Measurements from ENCODE around the gene DIMT1.

DIMT1 gene

GRCh38 chr5:62412549-62413329, 9.0 kb upstream of the DIMT1 start, which contains the start of gene IPO11:
IPO11 (plus strand) TSS chr5:62412763; CDS start chr5:62437280, 24,517 bp downstream.
- Histone ChIP-seq H3K4me3 (ENCODE audit: low read length in 2 of 2) (peak within 1 kb of the TSS; percentile 97 to 98), H3K9me3 (ENCODE audit: control insufficient read depth in 2 of 2, low read length in 2 of 2) (no peaks in the 10 kb centered on the region), H3K4me1 (ENCODE audit: control insufficient read depth in 2 of 2, insufficient read depth in 2 of 2, low read length in 2 of 2) (peaks cover 10 to 11% of the 10 kb centered on the region in 2 donors), H3K27ac (ENCODE audit: low read depth in 2 of 2, low read length in 2 of 2) (peak within 1 kb of the TSS; percentile 34 to 61), H3K9ac (ENCODE audit: low read depth in 1 of 2, low read length in 2 of 2) (peak within 1 kb of the TSS; percentile 63 to 82), H3K27me3 (ENCODE audit: control insufficient read depth in 2 of 2, insufficient read depth in 2 of 2, low read length in 2 of 2) (no peaks in the 10 kb centered on the region), H3K36me3 (ENCODE audit: control insufficient read depth in 2 of 2, insufficient read depth in 2 of 2, low read length in 2 of 2) (no peaks in the 10 kb centered on the region)

DNA sequence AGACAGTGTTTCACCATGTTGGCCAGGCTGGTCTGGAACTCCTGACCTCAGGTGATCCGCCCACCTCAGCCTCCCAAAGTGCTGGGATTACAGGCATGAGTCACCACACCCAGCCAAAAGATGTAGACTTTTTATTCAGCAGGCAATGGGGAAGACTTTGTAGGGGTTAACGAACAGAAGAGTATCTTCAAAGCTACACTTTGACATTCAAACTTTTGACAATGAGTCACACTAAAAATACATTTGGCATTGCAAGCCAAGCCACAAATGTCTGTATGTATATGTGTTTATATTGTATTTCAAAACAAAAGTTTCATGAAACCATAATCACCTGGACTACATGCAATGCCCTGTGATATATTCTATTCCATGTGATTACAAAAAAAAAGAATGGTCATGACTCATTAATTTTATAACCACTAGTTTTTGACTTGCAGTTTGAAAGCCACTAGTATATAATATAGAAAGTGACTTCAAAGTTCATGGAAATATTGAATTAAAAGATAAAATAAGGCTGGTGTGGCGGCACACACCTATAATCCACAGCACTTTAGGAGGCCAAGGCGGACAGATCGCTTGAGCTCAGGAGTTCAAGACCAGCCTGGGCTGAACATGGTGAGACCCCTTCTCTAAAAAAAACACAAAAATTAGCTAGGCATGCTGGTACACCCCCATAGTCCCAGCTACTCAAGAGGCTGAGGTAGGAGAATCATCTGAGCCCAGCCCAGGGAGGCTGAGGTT, 8.3 kb downstream of the DIMT1 start:
- H3K4me1 ChIP-seq (ENCODE audit: control insufficient read depth in 2 of 2, insufficient read depth in 2 of 2, low read length in 2 of 2) = no peaks in the 10 kb centered on the region
- H3K27me3 ChIP-seq (ENCODE audit: control insufficient read depth in 2 of 2, insufficient read depth in 2 of 2, low read length in 2 of 2) = no peaks in the 10 kb centered on the region
- no peak overlapping the region for H3K27ac ChIP-seq (ENCODE audit: low read depth in 2 of 2, low read length in 2 of 2)
- H3K9me3 ChIP-seq (ENCODE audit: control insufficient read depth in 2 of 2, low read length in 2 of 2) = no peaks in the 10 kb centered on the region
- H3K36me3 ChIP-seq (ENCODE audit: control insufficient read depth in 2 of 2, insufficient read depth in 2 of 2, low read length in 2 of 2) = peaks cover 22 to 40% of the 10 kb centered on the region in 2 donors
- no peak overlapping the region for H3K9ac ChIP-seq (ENCODE audit: low read depth in 1 of 2, low read length in 2 of 2)
- no peak overlapping the region for H3K4me3 ChIP-seq (ENCODE audit: low read length in 2 of 2)

- Histone ChIP-seq H3K27me3 (ENCODE audit: control insufficient read depth in 2 of 2, insufficient read depth in 2 of 2, low read length in 2 of 2) (no peaks in the 10 kb centered on the region), H3K4me1 (ENCODE audit: control insufficient read depth in 2 of 2, insufficient read depth in 2 of 2, low read length in 2 of 2) (no peaks in the 10 kb centered on the region), H3K4me3 (ENCODE audit: low read length in 2 of 2) (no peak overlapping the region), H3K36me3 (ENCODE audit: control insufficient read depth in 2 of 2, insufficient read depth in 2 of 2, low read length in 2 of 2) (peaks cover 44 to 49% of the 10 kb centered on the region in 2 donors), H3K9me3 (ENCODE audit: control insufficient read depth in 2 of 2, low read length in 2 of 2) (no peaks in the 10 kb centered on the region), H3K27ac (ENCODE audit: low read depth in 2 of 2, low read length in 2 of 2) (no peak overlapping the region), H3K9ac (ENCODE audit: low read depth in 1 of 2, low read length in 2 of 2) (no peak overlapping the region)
Measured at GRCh38 chr5:62386824-62387223, 16.9 kb downstream of the DIMT1 start.

DNA sequence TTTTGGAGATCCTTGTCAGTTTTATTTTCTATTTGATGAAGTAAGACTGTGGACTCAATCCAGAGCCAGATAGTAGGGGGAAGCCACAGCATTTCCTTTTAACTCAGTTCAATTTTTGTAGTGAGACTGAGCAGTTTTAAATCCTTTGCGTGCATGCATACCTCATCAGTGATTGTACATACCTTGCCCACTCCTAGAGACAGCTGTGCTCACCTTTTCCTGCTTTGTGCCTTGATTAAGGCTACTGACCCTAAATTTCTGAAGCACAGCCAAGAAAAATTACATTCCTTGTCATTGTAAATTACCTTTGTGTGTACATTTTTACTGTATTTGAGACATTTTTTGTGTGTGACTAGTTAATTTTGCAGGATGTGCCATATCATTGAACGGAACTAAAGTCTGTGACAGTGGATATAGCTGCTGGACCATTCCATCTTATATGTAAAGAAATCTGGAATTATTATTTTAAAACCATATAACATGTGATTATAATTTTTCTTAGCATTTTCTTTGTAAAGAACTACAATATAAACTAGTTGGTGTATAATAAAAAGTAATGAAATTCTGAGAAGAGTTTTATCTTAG, 17.8 kb downstream of the DIMT1 start:
- Histone ChIP-seq H3K4me1 (ENCODE audit: control insufficient read depth in 2 of 2, insufficient read depth in 2 of 2, low read length in 2 of 2) (no peaks in the 10 kb centered on the region), H3K27me3 (ENCODE audit: control insufficient read depth in 2 of 2, insufficient read depth in 2 of 2, low read length in 2 of 2) (no peaks in the 10 kb centered on the region), H3K4me3 (ENCODE audit: low read length in 2 of 2) (no peak overlapping the region), H3K36me3 (ENCODE audit: control insufficient read depth in 2 of 2, insufficient read depth in 2 of 2, low read length in 2 of 2) (peaks cover 49 to 50% of the 10 kb centered on the region in 2 donors), H3K27ac (ENCODE audit: low read depth in 2 of 2, low read length in 2 of 2) (no peak overlapping the region), H3K9ac (ENCODE audit: low read depth in 1 of 2, low read length in 2 of 2) (no peak overlapping the region), H3K9me3 (ENCODE audit: control insufficient read depth in 2 of 2, low read length in 2 of 2) (no peaks in the 10 kb centered on the region)

GRCh38 chr5:62385131-62385530, 18.6 kb downstream of the DIMT1 start:
- Histone ChIP-seq H3K4me1 (ENCODE audit: control insufficient read depth in 2 of 2, insufficient read depth in 2 of 2, low read length in 2 of 2) (no peaks in the 10 kb centered on the region), H3K27me3 (ENCODE audit: control insufficient read depth in 2 of 2, insufficient read depth in 2 of 2, low read length in 2 of 2) (no peaks in the 10 kb centered on the region), H3K9me3 (ENCODE audit: control insufficient read depth in 2 of 2, low read length in 2 of 2) (no peaks in the 10 kb centered on the region), H3K27ac (ENCODE audit: low read depth in 2 of 2, low read length in 2 of 2) (no peak overlapping the region), H3K4me3 (ENCODE audit: low read length in 2 of 2) (no peak overlapping the region), H3K9ac (ENCODE audit: low read depth in 1 of 2, low read length in 2 of 2) (no peak overlapping the region), H3K36me3 (ENCODE audit: control insufficient read depth in 2 of 2, insufficient read depth in 2 of 2, low read length in 2 of 2) (peaks cover 50 to 52% of the 10 kb centered on the region in 2 donors)

GRCh38 chr5:62376064-62376463, 27.6 kb downstream of the DIMT1 start:
- H3K9me3 ChIP-seq (ENCODE audit: control insufficient read depth in 2 of 2, low read length in 2 of 2) = no peaks in the 10 kb centered on the region
- H3K4me1 ChIP-seq (ENCODE audit: control insufficient read depth in 2 of 2, insufficient read depth in 2 of 2, low read length in 2 of 2) = no peaks in the 10 kb centered on the region
- H3K4me3 ChIP-seq (ENCODE audit: low read length in 2 of 2) = no peak overlapping the region
- no peaks in the 10 kb centered on the region for H3K27me3 ChIP-seq (ENCODE audit: control insufficient read depth in 2 of 2, insufficient read depth in 2 of 2, low read length in 2 of 2)
- no peak overlapping the region for H3K9ac ChIP-seq (ENCODE audit: low read depth in 1 of 2, low read length in 2 of 2)
- H3K36me3 ChIP-seq (ENCODE audit: control insufficient read depth in 2 of 2, insufficient read depth in 2 of 2, low read length in 2 of 2) = peaks cover 45 to 52% of the 10 kb centered on the region in 2 donors
- H3K27ac ChIP-seq (ENCODE audit: low read depth in 2 of 2, low read length in 2 of 2) = no peak overlapping the region

DNA sequence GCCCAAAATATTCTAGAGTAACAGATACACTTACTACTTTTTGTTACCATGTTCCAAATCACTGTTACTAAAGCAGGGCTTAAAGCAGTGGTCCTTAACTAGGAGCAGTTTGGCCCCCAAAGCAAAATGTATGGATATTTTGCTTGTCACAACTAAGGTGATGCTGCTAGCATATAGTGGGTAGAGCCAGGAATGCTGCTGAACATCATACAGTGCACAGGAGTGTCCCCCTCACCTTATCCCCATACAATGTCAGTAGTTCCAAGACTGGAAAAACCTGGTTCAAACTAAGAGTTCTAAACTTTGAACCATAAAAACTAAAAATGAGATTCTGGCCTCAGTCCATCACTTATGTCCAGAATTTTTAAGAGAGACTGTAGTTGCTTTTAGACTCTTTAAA, 28.1 kb downstream of the DIMT1 start:
- Histone ChIP-seq H3K4me3 (ENCODE audit: low read length in 2 of 2) (no peak overlapping the region), H3K36me3 (ENCODE audit: control insufficient read depth in 2 of 2, insufficient read depth in 2 of 2, low read length in 2 of 2) (peaks cover 41 to 49% of the 10 kb centered on the region in 2 donors), H3K9ac (ENCODE audit: low read depth in 1 of 2, low read length in 2 of 2) (no peak overlapping the region), H3K4me1 (ENCODE audit: control insufficient read depth in 2 of 2, insufficient read depth in 2 of 2, low read length in 2 of 2) (no peaks in the 10 kb centered on the region), H3K27ac (ENCODE audit: low read depth in 2 of 2, low read length in 2 of 2) (no peak overlapping the region), H3K27me3 (ENCODE audit: control insufficient read depth in 2 of 2, insufficient read depth in 2 of 2, low read length in 2 of 2) (no peaks in the 10 kb centered on the region), H3K9me3 (ENCODE audit: control insufficient read depth in 2 of 2, low read length in 2 of 2) (no peaks in the 10 kb centered on the region)

DNA sequence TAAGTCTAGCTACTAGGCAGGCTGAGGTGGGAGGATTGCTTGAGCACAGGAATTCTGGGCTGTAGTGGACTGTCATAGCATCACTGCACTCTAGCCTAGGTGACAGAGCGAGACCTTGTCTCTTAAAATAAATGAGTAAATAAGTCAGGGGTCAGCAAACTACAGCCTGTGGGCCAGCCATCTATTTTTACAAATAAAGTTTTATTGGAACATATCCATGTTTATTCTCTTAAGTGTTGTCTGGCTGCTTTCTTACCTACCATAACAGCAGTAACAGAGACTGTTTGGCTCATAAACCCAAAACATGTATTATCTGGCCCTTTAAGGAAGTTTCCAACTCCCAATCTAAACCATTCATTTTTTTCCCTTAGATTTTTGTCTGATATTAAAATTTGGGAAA, 29.6 kb downstream of the DIMT1 start:
- H3K9ac ChIP-seq (ENCODE audit: low read depth in 1 of 2, low read length in 2 of 2) = no peak overlapping the region
- no peak overlapping the region for H3K4me3 ChIP-seq (ENCODE audit: low read length in 2 of 2)
- peaks cover 32 to 38% of the 10 kb centered on the region in 2 donors for H3K36me3 ChIP-seq (ENCODE audit: control insufficient read depth in 2 of 2, insufficient read depth in 2 of 2, low read length in 2 of 2)
- H3K27ac ChIP-seq (ENCODE audit: low read depth in 2 of 2, low read length in 2 of 2) = no peak overlapping the region
- H3K9me3 ChIP-seq (ENCODE audit: control insufficient read depth in 2 of 2, low read length in 2 of 2) = no peaks in the 10 kb centered on the region
- H3K27me3 ChIP-seq (ENCODE audit: control insufficient read depth in 2 of 2, insufficient read depth in 2 of 2, low read length in 2 of 2) = no peaks in the 10 kb centered on the region
- no peaks in the 10 kb centered on the region for H3K4me1 ChIP-seq (ENCODE audit: control insufficient read depth in 2 of 2, insufficient read depth in 2 of 2, low read length in 2 of 2)

DNA sequence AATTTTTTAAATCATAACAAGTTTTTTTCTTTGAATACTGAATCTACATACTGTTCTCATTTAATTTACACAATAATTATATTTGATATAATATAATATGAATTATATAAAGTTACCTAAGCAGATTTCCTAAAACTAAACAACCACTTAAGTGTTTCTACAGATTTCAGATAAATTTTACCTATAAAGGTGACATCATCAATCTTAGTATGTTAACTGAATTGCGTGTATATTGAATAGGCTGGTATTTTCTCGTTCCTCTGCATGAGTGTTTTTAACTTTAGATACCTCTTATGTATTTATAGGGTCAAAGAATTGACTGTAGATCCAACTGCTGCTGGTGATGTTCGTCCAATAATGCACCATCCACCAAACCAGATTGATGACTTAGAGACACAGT, 30.3 kb downstream of the DIMT1 start:
- H3K9me3 ChIP-seq (ENCODE audit: control insufficient read depth in 2 of 2, low read length in 2 of 2) = no peaks in the 10 kb centered on the region
- peaks cover 24 to 33% of the 10 kb centered on the region in 2 donors for H3K36me3 ChIP-seq (ENCODE audit: control insufficient read depth in 2 of 2, insufficient read depth in 2 of 2, low read length in 2 of 2)
- H3K9ac ChIP-seq (ENCODE audit: low read depth in 1 of 2, low read length in 2 of 2) = no peak overlapping the region
- no peaks in the 10 kb centered on the region for H3K4me1 ChIP-seq (ENCODE audit: control insufficient read depth in 2 of 2, insufficient read depth in 2 of 2, low read length in 2 of 2)
- H3K4me3 ChIP-seq (ENCODE audit: low read length in 2 of 2) = no peak overlapping the region
- H3K27ac ChIP-seq (ENCODE audit: low read depth in 2 of 2, low read length in 2 of 2) = no peak overlapping the region
- no peaks in the 10 kb centered on the region for H3K27me3 ChIP-seq (ENCODE audit: control insufficient read depth in 2 of 2, insufficient read depth in 2 of 2, low read length in 2 of 2)

DNA sequence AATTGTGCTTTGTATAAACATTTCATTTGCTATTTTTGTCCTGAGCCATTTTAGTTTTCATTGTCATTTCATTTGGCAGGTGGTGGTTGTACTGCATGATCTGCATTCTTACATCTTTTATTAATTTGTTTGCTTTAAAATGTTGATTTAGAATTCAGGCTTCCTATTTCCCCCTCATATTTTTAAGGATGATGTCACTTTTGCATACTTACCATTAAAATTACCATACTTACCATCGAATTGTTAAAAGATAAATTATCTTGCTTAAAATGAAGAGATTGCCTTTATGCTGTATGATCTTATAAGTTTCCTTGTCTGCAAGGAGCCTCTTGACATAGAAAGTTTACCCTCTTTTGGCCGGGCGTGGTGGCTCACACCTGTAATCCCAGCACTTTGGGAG, 31.1 kb downstream of the DIMT1 start:
- Histone ChIP-seq H3K36me3 (ENCODE audit: control insufficient read depth in 2 of 2, insufficient read depth in 2 of 2, low read length in 2 of 2) (peaks cover 18 to 25% of the 10 kb centered on the region in 2 donors), H3K9ac (ENCODE audit: low read depth in 1 of 2, low read length in 2 of 2) (no peak overlapping the region), H3K4me1 (ENCODE audit: control insufficient read depth in 2 of 2, insufficient read depth in 2 of 2, low read length in 2 of 2) (no peaks in the 10 kb centered on the region), H3K9me3 (ENCODE audit: control insufficient read depth in 2 of 2, low read length in 2 of 2) (no peaks in the 10 kb centered on the region), H3K27me3 (ENCODE audit: control insufficient read depth in 2 of 2, insufficient read depth in 2 of 2, low read length in 2 of 2) (no peaks in the 10 kb centered on the region), H3K4me3 (ENCODE audit: low read length in 2 of 2) (no peak overlapping the region), H3K27ac (ENCODE audit: low read depth in 2 of 2, low read length in 2 of 2) (no peak overlapping the region)
